ENCODE measurements around the gene SLC24A4.

GRCh38 chr14:92362781-92363235, 39.8 kb downstream of the SLC24A4 start:
- TF ChIP-seq, protein P1, sequence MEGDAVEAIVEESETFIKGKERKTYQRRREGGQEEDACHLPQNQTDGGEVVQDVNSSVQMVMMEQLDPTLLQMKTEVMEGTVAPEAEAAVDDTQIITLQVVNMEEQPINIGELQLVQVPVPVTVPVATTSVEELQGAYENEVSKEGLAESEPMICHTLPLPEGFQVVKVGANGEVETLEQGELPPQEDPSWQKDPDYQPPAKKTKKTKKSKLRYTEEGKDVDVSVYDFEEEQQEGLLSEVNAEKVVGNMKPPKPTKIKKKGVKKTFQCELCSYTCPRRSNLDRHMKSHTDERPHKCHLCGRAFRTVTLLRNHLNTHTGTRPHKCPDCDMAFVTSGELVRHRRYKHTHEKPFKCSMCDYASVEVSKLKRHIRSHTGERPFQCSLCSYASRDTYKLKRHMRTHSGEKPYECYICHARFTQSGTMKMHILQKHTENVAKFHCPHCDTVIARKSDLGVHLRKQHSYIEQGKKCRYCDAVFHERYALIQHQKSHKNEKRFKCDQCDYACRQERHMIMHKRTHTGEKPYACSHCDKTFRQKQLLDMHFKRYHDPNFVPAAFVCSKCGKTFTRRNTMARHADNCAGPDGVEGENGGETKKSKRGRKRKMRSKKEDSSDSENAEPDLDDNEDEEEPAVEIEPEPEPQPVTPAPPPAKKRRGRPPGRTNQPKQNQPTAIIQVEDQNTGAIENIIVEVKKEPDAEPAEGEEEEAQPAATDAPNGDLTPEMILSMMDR (IDR thresholded peaks at IDR 0.05) = no peak
- no peak for TF ChIP-seq POLR2A (IDR thresholded peaks at IDR 0.05)

All from testis (tissue), 2 donors.